GM23338 (cell line): ENCODE results near the gene SYCP2. TPM values are rescaled to one million over a fixed set of nuclear protein-coding genes. Genes with fewer than 3 reads are reported as not detected.

ENCODE experiments used
- ATAC-seq: fragments of 200-7000 bp; cut with Tn5 transposase; 3 replicates; pipeline ENCODE4 v1.9.1; 2020
- DNase-seq: peaks from one replicate; pipeline ENCODE4 v3.0.0-alpha.2; 2015; ENCODE audit warnings: low spot score
- H2AFZ ChIP-seq: fragments of 200-600 bp; sonication (generic); 2 replicates; pipeline ENCODE4 v1.8.0; 2016; ENCODE audit warnings: antibody characterized with exemption, mild to moderate bottlenecking, moderate library complexity
- H3F3A ChIP-seq: fragments of 200-600 bp; sonication (generic); replicated peaks from 2 replicates; pipeline ENCODE4 v1.8.0; 2017; ENCODE audit warnings: antibody characterized with exemption, mixed run types, low read depth
- H3K27ac ChIP-seq: fragments of 200-600 bp; sonication (generic); 2 replicates; pipeline ENCODE4 v1.6.1; 2016; ENCODE audit warnings: low read depth
- H3K27me3 ChIP-seq: fragments of 200-600 bp; sonication (generic); 2 replicates; pipeline ENCODE4 v1.8.0; 2016; ENCODE audit warnings: mild to moderate bottlenecking, mixed run types, moderate library complexity; ENCODE audit not compliant: insufficient read depth
- H3K36me3 ChIP-seq: fragments of 200-600 bp; sonication (generic); 2 replicates; pipeline ENCODE4 v1.8.0; 2016; ENCODE audit warnings: mild to moderate bottlenecking; ENCODE audit not compliant: insufficient read depth
- H3K4me1 ChIP-seq: fragments of 200-600 bp; sonication (generic); 2 replicates; pipeline ENCODE4 v1.8.0; 2016; ENCODE audit warnings: mild to moderate bottlenecking, moderate library complexity; ENCODE audit not compliant: insufficient read depth
- H3K4me2 ChIP-seq: fragments of 200-600 bp; sonication (generic); 2 replicates; pipeline ENCODE4 v1.7.1; 2017; ENCODE audit warnings: mixed run types
- H3K4me3 ChIP-seq: fragments of 200-600 bp; sonication (generic); 2 replicates; pipeline ENCODE4 v1.6.1; 2016; ENCODE audit warnings: mixed run types
- H3K79me2 ChIP-seq: fragments of 200-600 bp; sonication (generic); replicated peaks from 2 replicates; pipeline ENCODE4 v1.8.0; 2017; ENCODE audit warnings: mild to moderate bottlenecking; ENCODE audit not compliant: insufficient read depth
- H3K9me2 ChIP-seq: fragments of 200-600 bp; sonication (generic); 2 replicates; pipeline ENCODE4 v1.8.0; 2017; ENCODE audit not compliant: insufficient read depth
- H4K20me1 ChIP-seq: fragments of 200-600 bp; sonication (generic); replicated peaks from 2 replicates; pipeline ENCODE4 v1.8.0; 2017; ENCODE audit warnings: mild to moderate bottlenecking; ENCODE audit not compliant: insufficient read depth
- H3K27ac Mint-ChIP-seq: 2 replicates; pipeline ENCODE4 v1.8.0; 2020; ENCODE audit warnings: inconsistent platforms, mild to moderate bottlenecking, moderate library complexity, mixed read lengths
- H3K27me3 Mint-ChIP-seq: 3 replicates; pipeline ENCODE4 v1.8.0; 2022; ENCODE audit warnings: low read depth, mild to moderate bottlenecking, moderate library complexity, mixed read lengths, inconsistent platforms; ENCODE audit not compliant: insufficient read depth, poor library complexity
- H3K36me3 Mint-ChIP-seq: 3 replicates; pipeline ENCODE4 v1.8.0; 2021; ENCODE audit warnings: low read depth, mild to moderate bottlenecking, inconsistent platforms, moderate library complexity, mixed read lengths
- H3K4me1 Mint-ChIP-seq: 3 replicates; pipeline ENCODE4 v1.8.0; 2020; ENCODE audit warnings: mild to moderate bottlenecking, inconsistent platforms, mixed read lengths
- H3K4me3 Mint-ChIP-seq: 3 replicates; pipeline ENCODE4 v1.8.0; 2021; ENCODE audit warnings: moderate library complexity, mild to moderate bottlenecking, inconsistent platforms, mixed read lengths
- H3K9me3 Mint-ChIP-seq: 3 replicates; pipeline ENCODE4 v1.8.0; 2020; ENCODE audit warnings: moderate library complexity, mild to moderate bottlenecking, inconsistent platforms, mixed read lengths
- CREB1 ChIP-seq: fragments of 250-450 bp; sonication (Bioruptor Pico); IDR thresholded peaks from 2 replicates; pipeline ENCODE4 v1.5.0; 2020; ENCODE audit warnings: low read depth, mild to moderate bottlenecking, moderate library complexity
- EZH2 ChIP-seq: fragments of 200-600 bp; sonication (generic); IDR thresholded peaks from one replicate; pipeline ENCODE4 v1.8.0; 2017; ENCODE audit warnings: antibody characterized with exemption, mild to moderate bottlenecking, low read depth; ENCODE audit not compliant: unreplicated experiment
- EZH2phosphoT487 ChIP-seq: fragments of 200-600 bp; sonication (generic); IDR thresholded peaks from one replicate; pipeline ENCODE4 v1.8.1; 2018; ENCODE audit warnings: antibody characterized with exemption; ENCODE audit not compliant: unreplicated experiment
- JUNB ChIP-seq: IDR thresholded peaks from one replicate; pipeline ENCODE4 v1.6.1; 2016; ENCODE audit warnings: antibody characterized with exemption; ENCODE audit not compliant: unreplicated experiment
- NANOG ChIP-seq: IDR thresholded peaks from 2 replicates; pipeline ENCODE4 v1.6.1; 2016; ENCODE audit warnings: antibody characterized with exemption, borderline replicate concordance
- POLR2AphosphoS5 ChIP-seq: IDR thresholded peaks from 2 replicates; pipeline ENCODE4 v1.6.1; 2016; ENCODE audit warnings: antibody characterized with exemption, low read depth
- ZNF114 ChIP-seq: fragments of 250-450 bp; sonication (Bioruptor Pico); IDR thresholded peaks from 2 replicates; pipeline ENCODE4 v1.5.0; 2020; ENCODE audit warnings: mild to moderate bottlenecking, moderate library complexity
- ZNF331 ChIP-seq: fragments of 250-450 bp; sonication (Bioruptor Pico); IDR thresholded peaks from 2 replicates; pipeline ENCODE4 v1.5.0; 2020; ENCODE audit warnings: low read depth, mild to moderate bottlenecking, moderate library complexity
- ZNF462 ChIP-seq: fragments of 250-450 bp; sonication (Bioruptor Pico); IDR thresholded peaks from 2 replicates; pipeline ENCODE4 v1.5.0; 2020; ENCODE audit warnings: mild to moderate bottlenecking, moderate library complexity
- polyA plus RNA-seq: library from polyadenylated mRNA; unstranded; fragments of >200 nt; fragmentation: Nextera tagmentation; extraction: Ambion mirVana; gene quantifications from 2 replicates; pipeline ENCODE4 v1.2.1, GENCODE V29; 2016
- total RNA-seq: library from RNA; depleted of rRNA; stranded (reverse); fragments of >200 nt; shearing (Covaris generic); gene quantifications from 2 replicates; pipeline ENCODE4 v1.2.3, GENCODE V29; 2014

SYCP2 gene
- total and polyA plus RNA-seq, 2 experiments from 2014 or later, result 0.50 to 2.1 TPM

- no peak overlapping the region for H3K4me2 ChIP-seq
- H3K4me1 Mint-ChIP-seq, result peaks cover 15% of the 10 kb centered on the region
Observed at GRCh38 chr20:59831916-59832270, 101.5 kb downstream of the SYCP2 start.

GRCh38 chr20:59831024-59831915 is 102.2 kb downstream of the SYCP2 start:
- H3K9me3 Mint-ChIP-seq, result no peaks in the 10 kb centered on the region; the same call in 2 of the 3 replicates
- H3K4me3 ChIP-seq, result no peak overlapping the region
- H3F3A ChIP-seq, result no peaks in the 10 kb centered on the region
- peaks cover 18% of the 10 kb centered on the region for H3K4me1 Mint-ChIP-seq
- H3K4me3 Mint-ChIP-seq, result no peak overlapping the region
- peaks cover 24% of the 10 kb centered on the region for H3K27me3 Mint-ChIP-seq
- H4K20me1 ChIP-seq, result no peaks in the 10 kb centered on the region
- H3K4me1 ChIP-seq, result no peaks in the 10 kb centered on the region
- H3K9me2 ChIP-seq, result no peaks in the 10 kb centered on the region
- H3K27ac Mint-ChIP-seq, result no peak overlapping the region
- DNase-seq, result peak; percentile 21
- no peaks in the 10 kb centered on the region; the same call in 2 of the 3 replicates for H3K36me3 Mint-ChIP-seq
- no peaks in the 10 kb centered on the region for H3K36me3 ChIP-seq
- peak; percentile 19 for ATAC-seq
- H2AFZ ChIP-seq, result no peak overlapping the region
- H3K27me3 ChIP-seq, result 0 out of 2 replicates have a peak, but pooled peaks cover 5% of the 10 kb centered on the region
- no peak overlapping the region for H3K4me2 ChIP-seq
- no peak overlapping the region for H3K27ac ChIP-seq
- H3K79me2 ChIP-seq, result no peaks in the 10 kb centered on the region
- no peak for TF ChIP-seq POLR2AphosphoS5

More at GRCh38 chr20:59831916-59832270, 101.5 kb downstream of the SYCP2 start:
- Histone ChIP-seq H3K9me2 (no peaks in the 10 kb centered on the region), H4K20me1 (no peaks in the 10 kb centered on the region), H2AFZ (no peak overlapping the region), H3K4me3 (no peak overlapping the region), H3K27ac (no peak overlapping the region), H3K4me1 (no peaks in the 10 kb centered on the region), H3K36me3 (no peaks in the 10 kb centered on the region), H3K79me2 (no peaks in the 10 kb centered on the region), H3K27me3 (0 out of 2 replicates have a peak, but pooled peaks cover 5% of the 10 kb centered on the region), H3F3A (no peaks in the 10 kb centered on the region)
- DNase-seq, result no peak
- ATAC-seq, result peak; percentile 16
- Mint-ChIP-seq H3K27ac (no peak overlapping the region), H3K9me3 (no peaks in the 10 kb centered on the region; the same call in 2 of the 3 replicates), H3K36me3 (no peaks in the 10 kb centered on the region; the same call in 2 of the 3 replicates), H3K4me3 (no peak overlapping the region), H3K27me3 (peaks cover 20% of the 10 kb centered on the region)
- TF ChIP-seq ZNF331 (CRISPR knock-in tag) (no peak), CREB1 (CRISPR knock-in tag) (no peak)

- no peak overlapping the region for H3K27ac ChIP-seq
- H3K36me3 Mint-ChIP-seq, result no peaks in the 10 kb centered on the region; the same call in 2 of the 3 replicates
- no peaks in the 10 kb centered on the region for H3K4me1 ChIP-seq
- H3K4me3 ChIP-seq, result no peak overlapping the region
- DNase-seq, result no peak
- H3K27me3 ChIP-seq, result 0 out of 2 replicates have a peak, but pooled peaks cover 5% of the 10 kb centered on the region
- peaks cover 24% of the 10 kb centered on the region for H3K27me3 Mint-ChIP-seq
- ATAC-seq, result no peak
- no peak overlapping the region for H3K4me2 ChIP-seq
- H3K4me3 Mint-ChIP-seq, result no peak overlapping the region
- no peaks in the 10 kb centered on the region; the same call in 2 of the 3 replicates for H3K9me3 Mint-ChIP-seq
- no peaks in the 10 kb centered on the region for H4K20me1 ChIP-seq
- peaks cover 12% of the 10 kb centered on the region for H3K4me1 Mint-ChIP-seq
- H3F3A ChIP-seq, result no peaks in the 10 kb centered on the region
- no peak overlapping the region for H2AFZ ChIP-seq
- H3K79me2 ChIP-seq, result no peaks in the 10 kb centered on the region
- H3K36me3 ChIP-seq, result no peaks in the 10 kb centered on the region
- no peak overlapping the region for H3K27ac Mint-ChIP-seq
- H3K9me2 ChIP-seq, result no peaks in the 10 kb centered on the region
- no peak for TF ChIP-seq POLR2AphosphoS5
- TF ChIP-seq NANOG, result no peak
- TF ChIP-seq EZH2phosphoT487, result no peak
- TF ChIP-seq ZNF331 (CRISPR knock-in tag), result no peak
- no peak for TF ChIP-seq JUNB
- no peak for TF ChIP-seq ZNF114 (CRISPR knock-in tag)
- no peak for TF ChIP-seq ZNF462 (CRISPR knock-in tag)
- TF ChIP-seq EZH2, result no peak
Observed at GRCh38 chr20:59830665-59831023, 102.8 kb downstream of the SYCP2 start.
